Stimulated activated naive B cell treated with anti-CD40 and anti-IgM and Interleukin-4, amounts not matched to agents 10 μg/mL and 1 μg/mL and 100 μg/mL, for 72 hours (primary cell): Measurements from ENCODE around the gene CD320.
A peak's percentile ranks its signal among the peaks of the same experiment; 100 is the strongest.

ENCODE experiments used
- ATAC-seq, 2 donors: fragments of 150-1000 bp; cut with Tn5 transposase; replicated peaks; 2 replicates each; pipeline ENCODE4 v1.10.0; 2021; ENCODE audit warnings: moderate library complexity in 1 of 2
- DNase-seq: peaks from one replicate; pipeline ENCODE4 v3.0.0; 2021
- H3K27ac Mint-ChIP-seq: one replicate; pipeline ENCODE4 v1.8.0; 2022; ENCODE audit warnings: mild to moderate bottlenecking, mixed read lengths
- H3K27me3 Mint-ChIP-seq, 2 donors: one replicate each; pipeline ENCODE4 v1.8.0; 2022; ENCODE audit warnings: mixed read lengths in 2 of 2
- H3K36me3 Mint-ChIP-seq, 2 donors: one replicate each; pipeline ENCODE4 v1.8.0; 2022; ENCODE audit warnings: mixed read lengths in 2 of 2, mild to moderate bottlenecking in 1 of 2
- H3K4me1 Mint-ChIP-seq, 2 donors: one replicate each; pipeline ENCODE4 v1.8.0; 2022; ENCODE audit warnings: mixed read lengths in 2 of 2, mild to moderate bottlenecking in 1 of 2
- H3K4me3 Mint-ChIP-seq, 2 donors: one replicate each; pipeline ENCODE4 v1.8.0; 2022; ENCODE audit warnings: mild to moderate bottlenecking in 2 of 2, mixed read lengths in 2 of 2, moderate library complexity in 1 of 2
- H3K9me3 Mint-ChIP-seq, 2 donors: one replicate each; pipeline ENCODE4 v1.8.0; 2022; ENCODE audit warnings: mixed read lengths in 2 of 2, mild to moderate bottlenecking in 1 of 2

CD320 gene

GRCh38 chr19:8259142-8259921 lies 48.8 kb downstream of the CD320 start:
- peak overlapping the region; percentile 70 for H3K27ac Mint-ChIP-seq
- DNase-seq (no peak), ATAC-seq (no peak)
- H3K4me3 Mint-ChIP-seq, result no peak overlapping the region
- no peaks in the 10 kb centered on the region for H3K9me3 Mint-ChIP-seq
- peaks cover 0 to 5% of the 10 kb centered on the region in 2 donors for H3K4me1 Mint-ChIP-seq
- peaks cover 28 to 45% of the 10 kb centered on the region in 2 donors for H3K36me3 Mint-ChIP-seq
- no peaks in the 10 kb centered on the region for H3K27me3 Mint-ChIP-seq

GRCh38 chr19:8257052-8257443 lies 51.1 kb downstream of the CD320 start:
- H3K4me3 Mint-ChIP-seq, result no peak overlapping the region
- ATAC-seq (no peak), DNase-seq (no peak)
- H3K9me3 Mint-ChIP-seq, result no peaks in the 10 kb centered on the region
- peaks cover 31 to 42% of the 10 kb centered on the region in 2 donors for H3K36me3 Mint-ChIP-seq
- no peaks in the 10 kb centered on the region for H3K27me3 Mint-ChIP-seq
- peaks cover 5 to 7% of the 10 kb centered on the region in 2 donors for H3K4me1 Mint-ChIP-seq
- no peak overlapping the region for H3K27ac Mint-ChIP-seq

- DNase-seq (no peak), ATAC-seq (no peak)
- Mint-ChIP-seq H3K4me3 (no peak overlapping the region), H3K9me3 (no peaks in the 10 kb centered on the region), H3K27me3 (no peaks in the 10 kb centered on the region), H3K4me1 (peaks cover 5 to 7% of the 10 kb centered on the region in 2 donors), H3K27ac (no peak overlapping the region), H3K36me3 (peaks cover 29 to 39% of the 10 kb centered on the region in 2 donors)
Observed at GRCh38 chr19:8256276-8257051, 51.7 kb downstream of the CD320 start.

GRCh38 chr19:8255426-8256125 lies 52.6 kb downstream of the CD320 start:
- Mint-ChIP-seq H3K27ac (peak overlapping the region; percentile 84), H3K27me3 (no peaks in the 10 kb centered on the region), H3K4me1 (peaks cover 5 to 7% of the 10 kb centered on the region in 2 donors), H3K9me3 (no peaks in the 10 kb centered on the region), H3K4me3 (no peak overlapping the region), H3K36me3 (peaks cover 31 to 39% of the 10 kb centered on the region in 2 donors)
- DNase-seq (no peak), ATAC-seq (no peak)

GRCh38 chr19:8254286-8255001 lies 53.7 kb downstream of the CD320 start:
- Mint-ChIP-seq H3K36me3 (peaks cover 26 to 33% of the 10 kb centered on the region in 2 donors), H3K27ac (no peak overlapping the region), H3K9me3 (no peaks in the 10 kb centered on the region), H3K27me3 (no peaks in the 10 kb centered on the region), H3K4me1 (peaks cover 4 to 5% of the 10 kb centered on the region in 2 donors), H3K4me3 (no peak overlapping the region)
- DNase-seq (no peak), ATAC-seq (no peak)

GRCh38 chr19:8253678-8254077 lies 54.5 kb downstream of the CD320 start:
- H3K36me3 Mint-ChIP-seq, result peaks cover 29 to 32% of the 10 kb centered on the region in 2 donors
- H3K4me1 Mint-ChIP-seq, result peaks cover 10% of the 10 kb centered on the region in 2 donors
- H3K9me3 Mint-ChIP-seq, result peaks cover 0 to 2% of the 10 kb centered on the region in 2 donors
- no peaks in the 10 kb centered on the region for H3K27me3 Mint-ChIP-seq
- H3K4me3 Mint-ChIP-seq, result no peak overlapping the region
- peak overlapping the region; percentile 56 for H3K27ac Mint-ChIP-seq
- ATAC-seq (no peak), DNase-seq (no peak)

GRCh38 chr19:8252922-8253589 lies 55.1 kb downstream of the CD320 start:
- H3K4me3 Mint-ChIP-seq, result no peak overlapping the region
- peak overlapping the region; percentile 56 for H3K27ac Mint-ChIP-seq
- peak; percentile 96 to 97 for ATAC-seq
- no peaks in the 10 kb centered on the region for H3K27me3 Mint-ChIP-seq
- H3K36me3 Mint-ChIP-seq, result peaks cover 33 to 35% of the 10 kb centered on the region in 2 donors
- H3K4me1 Mint-ChIP-seq, result peaks cover 15 to 16% of the 10 kb centered on the region in 2 donors
- peak; percentile 73 for DNase-seq
- H3K9me3 Mint-ChIP-seq, result peaks cover 5 to 7% of the 10 kb centered on the region in 2 donors
